Tibial nerve (tissue), 4 donors: Measurements from ENCODE around the gene SLC66A2. TPM values are rescaled to one million over a fixed set of nuclear protein-coding genes. Genes with fewer than 3 reads are reported as not detected.

Experiments used
- DNase-seq, 2 donors: peaks; one replicate each; pipeline ENCODE4 v3.0.0-alpha.2; 2019; ENCODE audit warnings: low spot score in 2 of 2
- H3K27ac ChIP-seq, 4 donors: fragments of 200-600 bp; sonication (generic) in 3 of 4; one replicate each; pipeline ENCODE4 v1.5.1; 2017 to 2019; ENCODE audit warnings: mild to moderate bottlenecking in 1 of 4
- H3K27me3 ChIP-seq, 2 donors: fragments of 200-600 bp; sonication (generic) in 1 of 2; one replicate each; pipeline versions ENCODE4 v1.5.1 to v1.6.0; 2017 to 2019
- H3K36me3 ChIP-seq, 3 donors: fragments of 200-600 bp; sonication (generic); one replicate each; pipeline ENCODE4 v1.5.1; 2018 to 2019
- H3K4me1 ChIP-seq, 4 donors: fragments of 200-600 bp; sonication (generic) in 3 of 4; one replicate each; pipeline ENCODE4 v1.5.1; 2017 to 2019
- H3K4me3 ChIP-seq, 4 donors: fragments of 200-600 bp; sonication (generic) in 3 of 4; one replicate each; pipeline ENCODE4 v1.5.1; 2017 to 2019; ENCODE audit warnings: mild to moderate bottlenecking in 1 of 4, moderate library complexity in 1 of 4
- H3K9me3 ChIP-seq, 4 donors: fragments of 200-600 bp; sonication (generic) in 3 of 4; one replicate each; pipeline ENCODE4 v1.5.1; 2017 to 2019
- CTCF ChIP-seq, 5 experiments: fragments of 200-600 bp in 3 of 5; fragments of 450-650 bp in 2 of 5; sonication (generic) in 3 of 5; IDR thresholded peaks; one replicate each; pipeline ENCODE4 v1.5.1; 2016 to 2019; ENCODE audit warnings: antibody characterized with exemption in 5 of 5, mild to moderate bottlenecking in 3 of 5, moderate library complexity in 2 of 5
- EP300 ChIP-seq, 2 donors: sonication (generic); formaldehyde crosslinking; IDR thresholded peaks; one replicate each; pipeline ENCODE4 v1.6.1; 2017; ENCODE audit warnings: antibody characterized with exemption in 2 of 2, mild to moderate bottlenecking in 1 of 2
- POLR2A ChIP-seq, 2 donors: fragments of 450-650 bp; IDR thresholded peaks; one replicate each; pipeline ENCODE4 v1.6.1; 2017; ENCODE audit warnings: antibody characterized with exemption in 2 of 2, mild to moderate bottlenecking in 2 of 2, moderate library complexity in 2 of 2
- WGBS, 2 donors: methylation state at CpG; one replicate each; pipeline ENCODE4 v1.1.5; 2018; 5-methylcytosine and 5-hydroxymethylcytosine counted together
- total RNA-seq, 4 donors: library from RNA; depleted of rRNA; stranded (reverse); fragments of >200 nt; gene quantifications; one replicate each; pipeline ENCODE4 v1.1.0, GENCODE V29; 2016

Gene SLC66A2
- total RNA-seq, 4 donors from 2014 or later, result 112 to 361 (median 222) TPM

DNA sequence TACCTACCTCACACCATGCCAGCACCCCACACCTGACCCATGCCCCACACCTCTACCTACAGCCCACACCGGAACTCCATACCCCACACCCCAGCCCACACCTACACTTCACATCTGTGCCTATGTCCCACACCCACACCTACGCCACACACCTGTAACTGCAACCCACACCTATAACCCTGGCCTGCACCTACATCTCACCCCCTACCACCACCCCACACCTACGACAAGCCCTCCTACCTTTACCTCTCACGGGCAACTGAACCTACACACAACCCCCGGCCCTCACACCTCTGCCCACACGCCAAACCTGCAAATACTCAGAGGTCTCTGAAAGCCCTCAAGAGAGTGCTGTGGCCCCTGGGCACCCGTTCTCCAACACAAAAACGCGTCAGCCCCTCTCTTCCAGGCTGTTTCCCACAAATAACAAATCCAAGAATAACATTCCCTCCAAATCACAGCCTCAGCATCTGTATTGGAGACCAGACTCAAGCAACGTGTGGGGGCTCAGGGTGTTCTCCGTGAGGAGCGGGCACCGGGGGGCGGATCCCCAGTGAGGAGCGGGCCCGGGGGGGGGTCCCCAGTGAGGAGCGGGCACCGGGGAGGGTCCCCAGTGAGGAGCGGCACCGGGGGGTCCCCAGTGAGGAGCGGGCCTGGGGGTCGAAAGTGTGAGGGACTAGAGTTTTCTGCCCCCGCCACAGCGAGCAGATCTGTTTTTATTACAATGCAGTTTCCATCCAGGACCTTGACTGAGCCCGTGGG is 33.4 kb downstream of the SLC66A2 start:
- H3K4me1 ChIP-seq, result peaks cover 0 to 3% (median 0%) of the 10 kb centered on the region in 4 donors
- peaks cover 0 to 71% (median 0%) of the 10 kb centered on the region in 3 donors for H3K36me3 ChIP-seq
- no peak overlapping the region for H3K4me3 ChIP-seq
- H3K27me3 ChIP-seq, result no peaks in the 10 kb centered on the region
- no peak for DNase-seq
- TF ChIP-seq CTCF (IDR thresholded peaks at IDR 0.05), result no peak
- TF ChIP-seq EP300 (IDR thresholded peaks at IDR 0.05), result no peak
- no peak for TF ChIP-seq POLR2A (IDR thresholded peaks at IDR 0.05)
- H3K27ac ChIP-seq, result no peak overlapping the region
- no peaks in the 10 kb centered on the region for H3K9me3 ChIP-seq
- WGBS, 2 donors, result 94% methylated on average over 23 to 25 of the region's 25 CpGs

DNA sequence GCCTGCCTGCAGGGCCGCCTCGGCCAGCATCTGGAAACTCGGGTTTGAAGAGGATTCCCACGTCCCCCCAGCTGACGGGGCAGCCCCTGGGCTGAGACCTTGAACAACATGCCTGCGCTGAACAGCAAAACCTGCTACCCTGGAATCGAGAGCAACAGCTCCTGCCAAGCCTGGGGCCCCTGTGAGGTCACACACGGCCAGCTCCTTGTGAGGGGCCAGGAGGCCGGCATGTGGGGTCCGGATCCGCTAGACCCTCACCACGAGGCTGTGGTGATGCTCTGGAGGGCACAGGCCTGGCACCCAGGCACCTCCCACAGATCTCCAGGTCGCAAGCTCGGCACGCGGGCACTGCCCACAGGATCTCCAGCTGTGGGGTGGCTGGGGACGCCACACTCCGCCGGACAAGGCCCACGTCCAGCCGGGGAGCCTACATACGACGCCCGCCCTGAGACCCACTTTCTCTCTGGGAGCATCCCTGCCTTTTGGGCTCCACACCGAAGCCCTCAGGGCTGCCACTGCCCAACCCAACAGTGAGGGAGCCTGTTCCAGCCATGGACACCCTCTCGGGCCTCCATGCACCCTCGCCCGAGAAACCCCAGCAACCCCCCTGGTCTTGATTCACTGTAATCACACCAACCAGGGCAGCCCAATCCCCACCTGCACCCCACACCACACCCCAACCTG is 34.1 kb downstream of the SLC66A2 start:
- 94 to 95% methylated on average over 22 to 23 of the region's 28 CpGs for WGBS, 2 donors
- Histone ChIP-seq H3K4me3 (no peak overlapping the region), H3K27me3 (no peaks in the 10 kb centered on the region), H3K4me1 (peaks cover 0 to 9% (median 0%) of the 10 kb centered on the region in 4 donors), H3K36me3 (peaks cover 0 to 71% (median 0%) of the 10 kb centered on the region in 3 donors), H3K27ac (no peak overlapping the region), H3K9me3 (no peaks in the 10 kb centered on the region)
- no peak for DNase-seq
- TF ChIP-seq POLR2A (IDR thresholded peaks at IDR 0.05), result no peak
- TF ChIP-seq EP300 (IDR thresholded peaks at IDR 0.05), result no peak
- no peak for TF ChIP-seq CTCF (IDR thresholded peaks at IDR 0.05)

DNA sequence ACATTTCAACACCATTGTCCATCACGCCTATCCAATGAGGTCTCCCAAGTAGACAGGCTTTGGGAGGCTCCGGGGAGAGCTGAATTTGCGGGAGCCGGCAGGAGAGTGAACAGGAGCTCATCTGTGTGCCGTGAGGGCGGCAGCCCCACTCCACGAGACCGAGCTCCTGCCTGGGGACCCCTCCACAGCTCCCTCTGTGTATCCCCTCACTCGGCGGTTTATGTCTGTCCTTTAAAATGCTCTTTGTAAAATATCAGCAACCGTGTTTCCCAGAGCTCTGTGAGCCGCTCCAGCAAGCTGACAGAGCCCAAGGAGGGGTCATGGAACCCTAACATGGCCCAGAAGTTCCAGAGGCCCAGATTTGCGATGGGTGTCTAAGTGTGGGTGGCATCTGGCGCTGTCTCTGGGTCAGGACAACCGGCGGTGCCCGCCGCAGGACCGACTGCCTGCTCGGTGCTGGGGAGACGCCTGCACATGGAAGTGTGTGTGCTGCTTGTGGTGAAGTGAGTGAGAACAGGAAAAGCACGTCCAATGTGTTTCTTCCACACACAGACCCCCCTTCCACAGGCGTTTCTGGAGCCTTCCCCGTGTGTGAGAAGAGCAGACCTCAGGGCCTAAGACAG is 34.8 kb downstream of the SLC66A2 start:
- Histone ChIP-seq H3K27ac (no peak overlapping the region), H3K4me3 (no peak overlapping the region), H3K36me3 (peaks cover 0 to 73% (median 0%) of the 10 kb centered on the region in 3 donors), H3K4me1 (peaks cover 0 to 16% (median 0%) of the 10 kb centered on the region in 4 donors), H3K27me3 (no peaks in the 10 kb centered on the region), H3K9me3 (no peaks in the 10 kb centered on the region)
- TF ChIP-seq CTCF (IDR thresholded peaks at IDR 0.05) (no peak), POLR2A (IDR thresholded peaks at IDR 0.05) (no peak), EP300 (IDR thresholded peaks at IDR 0.05) (no peak)
- 97 to 98% methylated on average over 24 of the region's 24 CpGs for WGBS, 2 donors
- no peak for DNase-seq

- peaks cover 0 to 21% (median 0%) of the 10 kb centered on the region in 4 donors for H3K4me1 ChIP-seq
- no peaks in the 10 kb centered on the region for H3K27me3 ChIP-seq
- TF ChIP-seq CTCF (IDR thresholded peaks at IDR 0.05), result no peak
- no peak for TF ChIP-seq POLR2A (IDR thresholded peaks at IDR 0.05)
- no peak for TF ChIP-seq EP300 (IDR thresholded peaks at IDR 0.05)
- H3K36me3 ChIP-seq, result peaks cover 0 to 76% (median 0%) of the 10 kb centered on the region in 3 donors
- H3K27ac ChIP-seq, result no peak overlapping the region
- H3K4me3 ChIP-seq, result no peak overlapping the region
- WGBS, 2 donors, result 69 to 73% methylated on average over 20 to 26 of the region's 26 CpGs
- no peak for DNase-seq
- no peaks in the 10 kb centered on the region for H3K9me3 ChIP-seq
Observed at GRCh38 chr18:79916128-79916494, 35.3 kb downstream of the SLC66A2 start.
